Limb (tissue), 2 donors: ENCODE measurements around the gene MTUS2.

Experiments used
- DNase-seq, 2 donors: peaks; one replicate each; pipeline ENCODE4 v3.0.0-alpha.2; 2016; ENCODE audit errors: extremely low spot score in 2 of 2

The MTUS2 gene

GRCh38 chr13:29106651-29107050 lies 286.5 kb downstream of the MTUS2 start:
- DNase-seq = no peak

- DNase-seq = no peak
Measured at GRCh38 chr13:29108068-29108786, 288.1 kb downstream of the MTUS2 start.

- DNase-seq = no peak
Measured at GRCh38 chr13:29109987-29110386, 289.8 kb downstream of the MTUS2 start.

GRCh38 chr13:29111446-29111845 lies 291.3 kb downstream of the MTUS2 start:
- DNase-seq = no peak

GRCh38 chr13:29115842-29116241 lies 295.7 kb downstream of the MTUS2 start:
- DNase-seq = no peak

- no peak for DNase-seq
Measured at GRCh38 chr13:29117663-29118062, 297.5 kb downstream of the MTUS2 start.

GRCh38 chr13:29118471-29118870 lies 298.3 kb downstream of the MTUS2 start:
- DNase-seq = no peak

GRCh38 chr13:29125191-29125933 lies 305.2 kb downstream of the MTUS2 start:
- DNase-seq = no peak

- DNase-seq = no peak
Measured at GRCh38 chr13:29125934-29126424, 305.8 kb downstream of the MTUS2 start.

- no peak for DNase-seq
Measured at GRCh38 chr13:29129616-29130015, 309.5 kb downstream of the MTUS2 start.

GRCh38 chr13:29131159-29131558 lies 311.0 kb downstream of the MTUS2 start:
- DNase-seq = no peak

GRCh38 chr13:29131881-29132668 lies 311.9 kb downstream of the MTUS2 start:
- no peak for DNase-seq

GRCh38 chr13:29136341-29136740 lies 316.2 kb downstream of the MTUS2 start:
- no peak for DNase-seq

- DNase-seq = no peak
Measured at GRCh38 chr13:29137016-29137415, 316.9 kb downstream of the MTUS2 start.

GRCh38 chr13:29137995-29138394 lies 317.9 kb downstream of the MTUS2 start:
- DNase-seq = no peak

- DNase-seq = peak in 1 of 2 donors; percentile 7
Measured at GRCh38 chr13:29140277-29140676, 320.1 kb downstream of the MTUS2 start.

GRCh38 chr13:29143847-29144246 lies 323.7 kb downstream of the MTUS2 start:
- no peak for DNase-seq

- DNase-seq = no peak
Measured at GRCh38 chr13:29154390-29154789, 334.3 kb downstream of the MTUS2 start.

GRCh38 chr13:29156136-29156535 lies 336.0 kb downstream of the MTUS2 start:
- DNase-seq = no peak

- DNase-seq = no peak
Measured at GRCh38 chr13:29159871-29160270, 339.7 kb downstream of the MTUS2 start.

GRCh38 chr13:29160862-29161261 lies 340.7 kb downstream of the MTUS2 start:
- DNase-seq = no peak

GRCh38 chr13:29161676-29162075 lies 341.5 kb downstream of the MTUS2 start:
- DNase-seq = no peak
